ENCODE results near the gene TAP2.
A peak's percentile ranks its signal among the peaks of the same experiment; 100 is the strongest.

GRCh38 chr6:32825966-32826365 is 12.6 kb downstream of the TAP2 start:
- TF ChIP-seq, protein P1, sequence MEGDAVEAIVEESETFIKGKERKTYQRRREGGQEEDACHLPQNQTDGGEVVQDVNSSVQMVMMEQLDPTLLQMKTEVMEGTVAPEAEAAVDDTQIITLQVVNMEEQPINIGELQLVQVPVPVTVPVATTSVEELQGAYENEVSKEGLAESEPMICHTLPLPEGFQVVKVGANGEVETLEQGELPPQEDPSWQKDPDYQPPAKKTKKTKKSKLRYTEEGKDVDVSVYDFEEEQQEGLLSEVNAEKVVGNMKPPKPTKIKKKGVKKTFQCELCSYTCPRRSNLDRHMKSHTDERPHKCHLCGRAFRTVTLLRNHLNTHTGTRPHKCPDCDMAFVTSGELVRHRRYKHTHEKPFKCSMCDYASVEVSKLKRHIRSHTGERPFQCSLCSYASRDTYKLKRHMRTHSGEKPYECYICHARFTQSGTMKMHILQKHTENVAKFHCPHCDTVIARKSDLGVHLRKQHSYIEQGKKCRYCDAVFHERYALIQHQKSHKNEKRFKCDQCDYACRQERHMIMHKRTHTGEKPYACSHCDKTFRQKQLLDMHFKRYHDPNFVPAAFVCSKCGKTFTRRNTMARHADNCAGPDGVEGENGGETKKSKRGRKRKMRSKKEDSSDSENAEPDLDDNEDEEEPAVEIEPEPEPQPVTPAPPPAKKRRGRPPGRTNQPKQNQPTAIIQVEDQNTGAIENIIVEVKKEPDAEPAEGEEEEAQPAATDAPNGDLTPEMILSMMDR (IDR thresholded peaks at IDR 0.05): peak; percentile 21 to 49 (median 36)
- no peak for TF ChIP-seq EP300 (IDR thresholded peaks at IDR 0.05; ENCODE audit: low read depth)
- no peak for TF ChIP-seq POLR2A (IDR thresholded peaks at IDR 0.05)
- no peak for TF ChIP-seq POLR2AphosphoS5 (IDR thresholded peaks at IDR 0.05)
